ENCODE measurements around the gene THUMPD3. TPM values are rescaled to one million over a fixed set of nuclear protein-coding genes. Genes with fewer than 3 reads are reported as not detected.

THUMPD3 gene
- total and polyA plus RNA-seq, 9 of the 15 experiments (the other 6 are each of a cell fraction or from before 2014, with no cell fraction given), result 58.3 to 132 (median 113) TPM

DNA sequence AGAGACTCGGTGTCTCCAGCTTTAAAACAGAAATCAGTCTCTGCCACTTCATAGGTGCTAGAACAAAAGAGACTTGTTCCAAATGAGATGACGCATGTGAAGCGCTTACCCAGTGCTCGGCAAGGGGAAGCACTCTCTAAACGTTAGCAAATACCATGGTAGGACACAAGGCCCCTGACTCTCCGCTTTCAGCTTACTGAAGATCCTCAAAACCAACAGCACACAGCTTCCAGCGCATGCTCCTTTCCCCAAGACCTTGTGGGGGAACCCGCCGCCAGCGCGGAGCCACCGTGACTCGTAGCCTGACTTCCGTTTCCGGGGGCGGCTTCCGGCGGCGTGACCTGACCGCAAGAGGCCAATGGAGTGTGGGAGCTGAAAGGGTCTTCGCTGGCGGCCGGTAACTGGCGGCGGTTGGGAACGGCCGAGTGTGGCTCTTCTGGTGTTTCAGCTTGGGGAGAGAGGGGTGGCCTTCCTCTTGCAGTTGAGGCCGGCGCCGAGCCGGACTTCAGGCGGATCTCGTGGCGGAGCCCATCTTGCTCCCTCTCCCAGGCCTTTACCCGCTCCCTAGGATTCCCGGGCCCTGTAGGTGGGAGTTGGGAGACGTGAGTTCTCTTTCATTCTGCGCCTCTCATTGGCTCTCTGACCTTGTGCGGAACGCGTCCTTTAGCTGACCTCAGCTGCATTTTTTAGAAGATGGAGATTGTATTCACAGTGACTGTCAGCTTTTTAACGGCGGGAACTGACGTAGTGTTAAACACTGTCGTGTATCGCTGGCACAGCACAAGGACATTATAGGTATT is at the start of gene THUMPD3 (continued):
- TF ChIP-seq, protein P1, sequence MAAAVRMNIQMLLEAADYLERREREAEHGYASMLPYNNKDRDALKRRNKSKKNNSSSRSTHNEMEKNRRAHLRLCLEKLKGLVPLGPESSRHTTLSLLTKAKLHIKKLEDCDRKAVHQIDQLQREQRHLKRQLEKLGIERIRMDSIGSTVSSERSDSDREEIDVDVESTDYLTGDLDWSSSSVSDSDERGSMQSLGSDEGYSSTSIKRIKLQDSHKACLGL (CRISPR knock-in tag; IDR thresholded peaks at IDR 0.05; ENCODE audit: borderline replicate concordance, poor library complexity, severe bottlenecking), result peak; percentile 73
- TF ChIP-seq RB1 (IDR thresholded peaks at IDR 0.05; ENCODE audit: low read depth) (peak; percentile 83), ZNF764 (CRISPR knock-in tag; IDR thresholded peaks at IDR 0.05; ENCODE audit: low read depth) (no peak), KDM1A (IDR thresholded peaks at IDR 0.05) (peak in 1 of 2 experiments; percentile 24; a peak in 1 of 4 replicates), FOSL1 (tag; conservative IDR thresholded peaks at IDR 0.05) (peak; percentile 68), ATF7 (IDR thresholded peaks at IDR 0.05) (peak; percentile 86), MAFG (tag; conservative IDR thresholded peaks at IDR 0.05) (peak; percentile 81), PTRF (tag; IDR thresholded peaks at IDR 0.05) (no peak), ZBED1 (IDR thresholded peaks at IDR 0.05) (peak; percentile 76; the same call in 1 of the 2 replicates), MCM5 (IDR thresholded peaks at IDR 0.05; ENCODE audit: low read depth) (no peak)
- TF ChIP-seq, protein P2, sequence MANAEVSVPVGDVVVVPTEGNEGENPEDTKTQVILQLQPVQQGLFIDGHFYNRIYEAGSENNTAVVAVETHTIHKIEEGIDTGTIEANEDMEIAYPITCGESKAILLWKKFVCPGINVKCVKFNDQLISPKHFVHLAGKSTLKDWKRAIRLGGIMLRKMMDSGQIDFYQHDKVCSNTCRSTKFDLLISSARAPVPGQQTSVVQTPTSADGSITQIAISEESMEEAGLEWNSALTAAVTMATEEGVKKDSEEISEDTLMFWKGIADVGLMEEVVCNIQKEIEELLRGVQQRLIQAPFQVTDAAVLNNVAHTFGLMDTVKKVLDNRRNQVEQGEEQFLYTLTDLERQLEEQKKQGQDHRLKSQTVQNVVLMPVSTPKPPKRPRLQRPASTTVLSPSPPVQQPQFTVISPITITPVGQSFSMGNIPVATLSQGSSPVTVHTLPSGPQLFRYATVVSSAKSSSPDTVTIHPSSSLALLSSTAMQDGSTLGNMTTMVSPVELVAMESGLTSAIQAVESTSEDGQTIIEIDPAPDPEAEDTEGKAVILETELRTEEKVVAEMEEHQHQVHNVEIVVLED (CRISPR knock-in tag; IDR thresholded peaks at IDR 0.05), result peak; percentile 72
- TF ChIP-seq, protein P3, sequence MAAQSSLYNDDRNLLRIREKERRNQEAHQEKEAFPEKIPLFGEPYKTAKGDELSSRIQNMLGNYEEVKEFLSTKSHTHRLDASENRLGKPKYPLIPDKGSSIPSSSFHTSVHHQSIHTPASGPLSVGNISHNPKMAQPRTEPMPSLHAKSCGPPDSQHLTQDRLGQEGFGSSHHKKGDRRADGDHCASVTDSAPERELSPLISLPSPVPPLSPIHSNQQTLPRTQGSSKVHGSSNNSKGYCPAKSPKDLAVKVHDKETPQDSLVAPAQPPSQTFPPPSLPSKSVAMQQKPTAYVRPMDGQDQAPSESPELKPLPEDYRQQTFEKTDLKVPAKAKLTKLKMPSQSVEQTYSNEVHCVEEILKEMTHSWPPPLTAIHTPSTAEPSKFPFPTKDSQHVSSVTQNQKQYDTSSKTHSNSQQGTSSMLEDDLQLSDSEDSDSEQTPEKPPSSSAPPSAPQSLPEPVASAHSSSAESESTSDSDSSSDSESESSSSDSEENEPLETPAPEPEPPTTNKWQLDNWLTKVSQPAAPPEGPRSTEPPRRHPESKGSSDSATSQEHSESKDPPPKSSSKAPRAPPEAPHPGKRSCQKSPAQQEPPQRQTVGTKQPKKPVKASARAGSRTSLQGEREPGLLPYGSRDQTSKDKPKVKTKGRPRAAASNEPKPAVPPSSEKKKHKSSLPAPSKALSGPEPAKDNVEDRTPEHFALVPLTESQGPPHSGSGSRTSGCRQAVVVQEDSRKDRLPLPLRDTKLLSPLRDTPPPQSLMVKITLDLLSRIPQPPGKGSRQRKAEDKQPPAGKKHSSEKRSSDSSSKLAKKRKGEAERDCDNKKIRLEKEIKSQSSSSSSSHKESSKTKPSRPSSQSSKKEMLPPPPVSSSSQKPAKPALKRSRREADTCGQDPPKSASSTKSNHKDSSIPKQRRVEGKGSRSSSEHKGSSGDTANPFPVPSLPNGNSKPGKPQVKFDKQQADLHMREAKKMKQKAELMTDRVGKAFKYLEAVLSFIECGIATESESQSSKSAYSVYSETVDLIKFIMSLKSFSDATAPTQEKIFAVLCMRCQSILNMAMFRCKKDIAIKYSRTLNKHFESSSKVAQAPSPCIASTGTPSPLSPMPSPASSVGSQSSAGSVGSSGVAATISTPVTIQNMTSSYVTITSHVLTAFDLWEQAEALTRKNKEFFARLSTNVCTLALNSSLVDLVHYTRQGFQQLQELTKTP (IDR thresholded peaks at IDR 0.05; ENCODE audit: low read depth in 1 of 2, partially characterized antibody in 2 of 2), result peak; percentile 15 to 70
